ENCODE data around the gene PHIP. TPM values are rescaled to one million over a fixed set of nuclear protein-coding genes. Genes with fewer than 3 reads are reported as not detected.
"Not testable (repeated sequence)": the region's sequence is repeated elsewhere in the genome, so short reads cannot be mapped to it uniquely, and the experiment has no call there.

The PHIP gene
- polyA plus RNA-seq = 1 to 10 TPM; 4.2 to 8.5 TPM

DNA sequence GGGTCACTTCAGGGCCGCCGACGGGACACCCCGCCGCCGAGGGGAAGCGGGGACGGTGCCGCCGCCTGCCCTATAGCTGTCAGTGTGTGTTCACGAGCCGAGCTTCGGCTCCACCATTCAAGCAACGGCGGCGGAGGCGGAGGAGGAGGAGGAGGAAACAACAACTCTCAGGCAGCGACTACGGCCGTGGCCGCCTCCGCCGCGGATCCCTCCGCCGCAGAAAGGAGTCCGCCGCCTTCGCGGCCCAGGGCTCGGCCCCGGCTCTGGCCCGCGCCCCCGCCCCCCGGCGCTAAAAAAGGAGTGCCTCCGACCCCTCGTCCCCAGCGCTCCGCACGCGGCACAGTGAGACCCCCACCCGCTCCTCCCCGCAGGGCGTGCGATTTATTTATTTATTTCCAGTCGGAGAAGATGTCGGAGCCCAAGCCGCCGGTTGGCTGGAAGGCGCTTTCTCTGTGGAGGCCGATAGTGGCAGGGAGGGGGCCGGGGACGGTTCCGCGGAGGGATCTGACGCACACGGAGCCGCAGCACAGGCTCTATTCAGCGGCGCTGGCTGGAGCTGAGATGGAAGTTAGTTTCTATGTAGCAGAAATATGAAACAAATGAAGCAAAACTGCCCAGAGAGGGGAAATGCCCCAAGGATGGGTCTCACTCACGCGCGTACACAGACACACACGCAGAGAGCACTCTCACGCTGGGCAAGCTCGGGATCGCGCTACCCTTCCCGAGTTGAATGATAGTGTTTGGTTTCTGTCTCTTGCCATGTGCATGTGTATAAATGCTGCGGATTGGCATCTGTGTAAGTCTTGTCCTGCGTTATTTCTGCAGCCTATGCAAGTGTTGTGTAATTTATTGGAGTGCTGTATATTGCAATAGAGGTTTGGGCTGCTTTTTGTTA, at the start of gene PHIP:
PHIP (minus strand) TSS at position 180 of the 895 bp plus-strand sequence. CDS start 186 bp downstream, outside the sequence.
- no peaks in the 10 kb centered on the region for H3K9me3 ChIP-seq (ENCODE audit: control insufficient read depth in 2 of 2, insufficient read depth in 1 of 2, low read depth in 1 of 2, low read length in 1 of 2)
- WGBS, 2 donors = 0 to 1% methylated on average over 60 to 73 of the region's 73 CpGs
- H3K36me3 ChIP-seq (ENCODE audit: control insufficient read depth in 2 of 2, insufficient read depth in 2 of 2, low read length in 1 of 2) = no peaks in the 10 kb centered on the region
- no peaks in the 10 kb centered on the region for H3K27me3 ChIP-seq (ENCODE audit: control insufficient read depth in 1 of 2, insufficient read depth in 2 of 2, low read length in 2 of 2)
- peak within 1 kb of the TSS; percentile 96 to 98 for H3K27ac ChIP-seq (ENCODE audit: low read depth in 2 of 2, low read length in 1 of 2)
- no peaks in the 10 kb centered on the region for H3K4me1 ChIP-seq (ENCODE audit: control insufficient read depth in 2 of 2, insufficient read depth in 2 of 2, low read length in 1 of 2)
- H3K4me3 ChIP-seq (ENCODE audit: low read depth in 1 of 2, low read length in 2 of 2) = peak within 1 kb of the TSS; percentile 72 to 94

DNA sequence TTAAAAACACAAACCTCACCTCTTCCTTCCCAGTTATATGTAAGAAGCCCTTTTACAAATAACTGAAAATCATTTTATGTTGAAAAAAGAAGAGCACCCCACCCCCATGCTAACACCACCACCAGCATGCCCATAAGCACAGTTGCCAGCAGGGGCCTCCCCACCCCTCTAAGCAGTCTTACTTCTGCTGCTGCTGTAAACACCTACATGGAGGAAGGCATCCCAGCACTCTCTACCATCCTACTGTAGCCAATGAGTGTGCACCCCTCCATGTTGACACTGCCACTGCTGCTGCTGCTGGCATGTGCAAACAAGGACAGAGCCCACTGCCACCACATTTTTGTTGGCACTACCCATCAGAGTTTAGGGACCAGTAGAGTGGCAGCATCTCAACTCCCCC, 49.6 kb upstream of the PHIP start:
- Histone ChIP-seq H3K27me3 (ENCODE audit: control insufficient read depth in 1 of 2, insufficient read depth in 2 of 2, low read length in 2 of 2) (no peaks in the 10 kb centered on the region), H3K4me1 (ENCODE audit: control insufficient read depth in 2 of 2, insufficient read depth in 2 of 2, low read length in 1 of 2) (no peaks in the 10 kb centered on the region), H3K4me3 (ENCODE audit: low read depth in 1 of 2, low read length in 2 of 2) (no peak overlapping the region), H3K36me3 (ENCODE audit: control insufficient read depth in 2 of 2, insufficient read depth in 2 of 2, low read length in 1 of 2) (no peaks in the 10 kb centered on the region), H3K27ac (ENCODE audit: low read depth in 2 of 2, low read length in 1 of 2) (no peak overlapping the region), H3K9me3 (ENCODE audit: control insufficient read depth in 2 of 2, insufficient read depth in 1 of 2, low read depth in 1 of 2, low read length in 1 of 2) (no peaks in the 10 kb centered on the region)

DNA sequence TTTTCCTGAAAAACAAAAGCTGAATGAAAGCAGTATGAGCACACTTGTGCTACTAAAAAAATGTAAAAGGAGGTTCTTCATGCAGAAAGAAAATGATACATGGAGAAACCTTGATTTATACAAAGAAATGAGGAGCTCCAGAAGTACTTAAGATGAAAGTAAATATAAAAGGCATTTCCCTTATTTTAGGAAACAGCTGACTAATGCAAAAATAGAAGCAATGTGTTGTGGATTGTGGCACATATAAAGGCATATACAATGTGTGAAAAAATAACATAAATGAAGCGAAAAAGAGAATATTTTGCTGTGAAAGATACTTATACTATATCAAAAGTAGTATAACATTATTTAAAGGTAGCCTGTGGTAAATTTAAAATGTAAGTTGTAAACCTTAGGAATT, 41.2 kb upstream of the PHIP start:
- 73 to 84% methylated on average over 1 of the region's 1 CpG for WGBS, 2 donors
- H3K27ac ChIP-seq (ENCODE audit: low read depth in 2 of 2, low read length in 1 of 2) = no peak overlapping the region
- no peaks in the 10 kb centered on the region for H3K9me3 ChIP-seq (ENCODE audit: control insufficient read depth in 2 of 2, insufficient read depth in 1 of 2, low read depth in 1 of 2, low read length in 1 of 2)
- no peaks in the 10 kb centered on the region for H3K27me3 ChIP-seq (ENCODE audit: control insufficient read depth in 1 of 2, insufficient read depth in 2 of 2, low read length in 2 of 2)
- H3K4me1 ChIP-seq (ENCODE audit: control insufficient read depth in 2 of 2, insufficient read depth in 2 of 2, low read length in 1 of 2) = no peaks in the 10 kb centered on the region
- no peaks in the 10 kb centered on the region for H3K36me3 ChIP-seq (ENCODE audit: control insufficient read depth in 2 of 2, insufficient read depth in 2 of 2, low read length in 1 of 2)
- H3K4me3 ChIP-seq (ENCODE audit: low read depth in 1 of 2, low read length in 2 of 2) = no peak overlapping the region

DNA sequence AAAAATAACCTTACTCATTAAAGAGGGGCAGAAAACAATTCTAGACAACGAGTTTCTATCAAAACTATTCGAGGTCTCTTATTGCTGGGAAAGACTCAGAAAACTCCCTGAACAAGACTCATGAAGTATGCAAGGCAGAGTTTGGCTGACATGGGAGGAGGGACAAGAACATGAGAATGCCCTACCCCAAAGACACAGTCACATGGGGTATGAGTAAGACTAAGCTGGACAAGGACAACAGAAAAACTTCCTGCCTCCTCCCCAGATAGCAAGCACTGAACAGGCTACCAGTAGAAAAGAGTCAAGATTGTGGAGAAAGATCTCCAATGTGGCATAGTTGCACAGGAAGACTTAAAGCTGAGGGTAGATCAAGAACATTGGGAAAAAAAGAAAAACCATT, 39.7 kb upstream of the PHIP start:
- WGBS, 2 donors = 83 to 88% methylated on average over 2 of the region's 2 CpGs
- no peak overlapping the region for H3K27ac ChIP-seq (ENCODE audit: low read depth in 2 of 2, low read length in 1 of 2)
- no peaks in the 10 kb centered on the region for H3K9me3 ChIP-seq (ENCODE audit: control insufficient read depth in 2 of 2, insufficient read depth in 1 of 2, low read depth in 1 of 2, low read length in 1 of 2)
- H3K4me1 ChIP-seq (ENCODE audit: control insufficient read depth in 2 of 2, insufficient read depth in 2 of 2, low read length in 1 of 2) = no peaks in the 10 kb centered on the region
- no peak overlapping the region for H3K4me3 ChIP-seq (ENCODE audit: low read depth in 1 of 2, low read length in 2 of 2)
- no peaks in the 10 kb centered on the region for H3K36me3 ChIP-seq (ENCODE audit: control insufficient read depth in 2 of 2, insufficient read depth in 2 of 2, low read length in 1 of 2)
- H3K27me3 ChIP-seq (ENCODE audit: control insufficient read depth in 1 of 2, insufficient read depth in 2 of 2, low read length in 2 of 2) = no peaks in the 10 kb centered on the region

DNA sequence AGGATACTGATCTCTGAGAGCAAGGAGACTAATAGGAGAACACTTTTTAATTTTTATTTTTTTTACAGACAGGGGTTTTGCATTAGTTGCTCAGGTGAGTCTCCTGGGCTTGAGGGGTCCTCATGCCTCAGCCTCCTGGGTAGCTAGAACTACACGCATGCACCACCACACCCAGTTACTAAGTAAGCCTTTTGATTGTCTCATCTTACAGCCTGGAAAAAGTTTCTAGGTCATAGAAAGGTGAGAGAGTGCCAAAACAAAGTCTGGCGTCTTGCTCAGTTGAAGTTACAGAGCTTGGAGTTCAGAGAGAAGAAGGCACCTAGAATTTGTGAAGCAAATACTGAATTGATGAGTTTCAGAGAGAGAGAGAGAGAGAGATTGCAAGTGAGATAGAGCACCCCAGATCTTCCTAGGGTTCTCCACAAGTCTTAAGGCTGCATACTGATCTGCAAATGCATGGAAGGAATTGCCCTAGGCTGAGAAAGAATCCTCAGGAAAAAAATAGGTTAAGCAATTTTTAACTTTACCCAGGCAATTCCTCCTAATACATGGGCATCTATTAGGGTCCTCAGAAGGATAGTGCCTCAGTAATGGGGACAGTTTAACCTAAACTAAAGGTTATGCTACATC, 37.6 kb upstream of the PHIP start:
- Histone ChIP-seq H3K4me1 (ENCODE audit: control insufficient read depth in 2 of 2, insufficient read depth in 2 of 2, low read length in 1 of 2) (no peaks in the 10 kb centered on the region), H3K9me3 (ENCODE audit: control insufficient read depth in 2 of 2, insufficient read depth in 1 of 2, low read depth in 1 of 2, low read length in 1 of 2) (no peaks in the 10 kb centered on the region), H3K4me3 (ENCODE audit: low read depth in 1 of 2, low read length in 2 of 2) (no peak overlapping the region), H3K27me3 (ENCODE audit: control insufficient read depth in 1 of 2, insufficient read depth in 2 of 2, low read length in 2 of 2) (no peaks in the 10 kb centered on the region), H3K36me3 (ENCODE audit: control insufficient read depth in 2 of 2, insufficient read depth in 2 of 2, low read length in 1 of 2) (no peaks in the 10 kb centered on the region), H3K27ac (ENCODE audit: low read depth in 2 of 2, low read length in 1 of 2) (no peak overlapping the region)
- 42 to 54% methylated on average over 2 of the region's 2 CpGs for WGBS, 2 donors

DNA sequence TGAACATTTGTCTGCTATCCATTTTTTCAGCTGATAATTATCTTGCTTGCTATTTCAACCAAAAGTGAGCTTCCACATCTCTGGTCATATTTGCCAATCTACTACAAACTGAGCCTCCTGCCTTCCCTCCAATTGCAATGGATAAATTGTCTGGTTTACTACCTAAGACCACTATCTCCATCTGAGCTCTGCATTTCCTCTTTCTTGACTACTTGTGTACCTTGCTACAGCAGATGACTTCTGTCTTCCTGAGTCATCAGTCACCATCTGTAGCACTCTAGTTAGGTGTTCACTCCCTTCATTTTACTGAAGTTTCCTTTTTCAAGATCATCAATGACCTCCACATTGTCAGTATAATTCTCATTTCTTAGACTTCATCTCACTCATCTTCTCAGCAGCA, 33.5 kb upstream of the PHIP start:
- no peaks in the 10 kb centered on the region for H3K36me3 ChIP-seq (ENCODE audit: control insufficient read depth in 2 of 2, insufficient read depth in 2 of 2, low read length in 1 of 2)
- H3K27ac ChIP-seq (ENCODE audit: low read depth in 2 of 2, low read length in 1 of 2) = no peak overlapping the region
- H3K27me3 ChIP-seq (ENCODE audit: control insufficient read depth in 1 of 2, insufficient read depth in 2 of 2, low read length in 2 of 2) = no peaks in the 10 kb centered on the region
- H3K9me3 ChIP-seq (ENCODE audit: control insufficient read depth in 2 of 2, insufficient read depth in 1 of 2, low read depth in 1 of 2, low read length in 1 of 2) = no peaks in the 10 kb centered on the region
- H3K4me1 ChIP-seq (ENCODE audit: control insufficient read depth in 2 of 2, insufficient read depth in 2 of 2, low read length in 1 of 2) = no peaks in the 10 kb centered on the region
- no peak overlapping the region for H3K4me3 ChIP-seq (ENCODE audit: low read depth in 1 of 2, low read length in 2 of 2)

DNA sequence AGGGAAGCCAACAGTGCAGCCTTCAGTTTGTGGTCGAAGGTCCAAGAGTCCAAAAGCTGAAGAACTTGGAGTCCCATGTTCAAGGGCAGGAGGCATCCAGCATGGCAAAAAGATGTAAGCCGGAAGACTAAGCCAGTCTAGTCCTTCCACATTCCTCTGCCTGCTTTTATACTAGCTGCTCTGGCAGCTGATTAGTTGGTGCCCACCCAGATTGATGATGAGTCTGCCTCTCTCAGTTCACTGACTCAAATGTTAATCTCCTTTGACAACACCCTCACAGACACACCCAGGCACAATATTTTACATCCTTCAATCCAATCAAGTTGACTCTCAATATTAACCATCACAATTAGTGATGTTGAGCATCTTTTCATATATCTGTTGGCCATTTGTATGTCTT, 23.1 kb upstream of the PHIP start:
- WGBS, 2 donors = 85 to 87% methylated on average over 2 of the region's 2 CpGs
- H3K27me3 ChIP-seq (ENCODE audit: control insufficient read depth in 1 of 2, insufficient read depth in 2 of 2, low read length in 2 of 2) = no peaks in the 10 kb centered on the region
- H3K4me3 ChIP-seq (ENCODE audit: low read depth in 1 of 2, low read length in 2 of 2) = no peak overlapping the region
- H3K9me3 ChIP-seq (ENCODE audit: control insufficient read depth in 2 of 2, insufficient read depth in 1 of 2, low read depth in 1 of 2, low read length in 1 of 2) = no peaks in the 10 kb centered on the region
- H3K27ac ChIP-seq (ENCODE audit: low read depth in 2 of 2, low read length in 1 of 2) = no peak overlapping the region
- H3K36me3 ChIP-seq (ENCODE audit: control insufficient read depth in 2 of 2, insufficient read depth in 2 of 2, low read length in 1 of 2) = no peaks in the 10 kb centered on the region
- H3K4me1 ChIP-seq (ENCODE audit: control insufficient read depth in 2 of 2, insufficient read depth in 2 of 2, low read length in 1 of 2) = no peaks in the 10 kb centered on the region

DNA sequence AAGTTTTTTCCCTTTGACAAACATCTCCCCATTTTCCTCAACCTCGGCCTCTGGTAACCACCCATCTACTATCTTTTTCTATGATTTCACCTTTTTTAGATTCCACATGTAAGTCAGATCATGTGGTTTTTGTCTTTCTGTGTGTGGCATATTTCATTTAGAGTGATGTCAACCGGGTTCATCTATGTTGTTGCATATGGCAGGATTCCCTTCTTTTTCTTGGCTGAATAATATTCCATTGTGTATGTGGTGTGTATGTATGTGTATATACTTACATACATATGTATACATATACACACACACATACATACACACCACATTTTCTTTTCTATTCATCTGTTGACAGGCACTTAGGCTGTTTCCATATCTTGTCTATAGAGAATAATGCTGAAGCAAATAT, 22.2 kb upstream of the PHIP start:
- no peaks in the 10 kb centered on the region for H3K36me3 ChIP-seq (ENCODE audit: control insufficient read depth in 2 of 2, insufficient read depth in 2 of 2, low read length in 1 of 2)
- H3K4me3 ChIP-seq (ENCODE audit: low read depth in 1 of 2, low read length in 2 of 2) = no peak overlapping the region
- no peaks in the 10 kb centered on the region for H3K9me3 ChIP-seq (ENCODE audit: control insufficient read depth in 2 of 2, insufficient read depth in 1 of 2, low read depth in 1 of 2, low read length in 1 of 2)
- 89 to 92% methylated on average over 2 of the region's 2 CpGs for WGBS, 2 donors
- no peaks in the 10 kb centered on the region for H3K27me3 ChIP-seq (ENCODE audit: control insufficient read depth in 1 of 2, insufficient read depth in 2 of 2, low read length in 2 of 2)
- no peak overlapping the region for H3K27ac ChIP-seq (ENCODE audit: low read depth in 2 of 2, low read length in 1 of 2)
- no peaks in the 10 kb centered on the region for H3K4me1 ChIP-seq (ENCODE audit: control insufficient read depth in 2 of 2, insufficient read depth in 2 of 2, low read length in 1 of 2)

DNA sequence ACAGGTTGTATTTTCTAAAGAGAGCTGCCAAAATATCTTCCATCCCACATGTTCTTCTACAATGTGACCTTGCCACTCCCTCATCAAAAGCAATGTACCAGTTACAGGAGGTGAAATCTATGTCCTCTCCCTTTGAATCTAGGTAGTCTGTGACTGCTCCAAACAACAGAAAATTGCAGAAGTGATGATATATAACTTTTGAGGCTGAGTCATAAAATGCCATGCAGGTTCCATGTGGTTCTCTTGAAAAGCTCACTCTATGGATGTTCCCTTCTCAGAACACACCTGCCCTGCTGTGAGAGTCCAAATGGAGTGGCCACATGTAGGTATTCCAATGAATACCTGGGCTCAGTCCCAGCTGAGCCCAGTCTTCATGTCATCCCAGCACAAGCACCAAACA, 16.9 kb upstream of the PHIP start:
- no peaks in the 10 kb centered on the region for H3K9me3 ChIP-seq (ENCODE audit: control insufficient read depth in 2 of 2, insufficient read depth in 1 of 2, low read depth in 1 of 2, low read length in 1 of 2)
- no peaks in the 10 kb centered on the region for H3K4me1 ChIP-seq (ENCODE audit: control insufficient read depth in 2 of 2, insufficient read depth in 2 of 2, low read length in 1 of 2)
- no peak overlapping the region for H3K4me3 ChIP-seq (ENCODE audit: low read depth in 1 of 2, low read length in 2 of 2)
- H3K27me3 ChIP-seq (ENCODE audit: control insufficient read depth in 1 of 2, insufficient read depth in 2 of 2, low read length in 2 of 2) = no peaks in the 10 kb centered on the region
- no peak overlapping the region for H3K27ac ChIP-seq (ENCODE audit: low read depth in 2 of 2, low read length in 1 of 2)
- H3K36me3 ChIP-seq (ENCODE audit: control insufficient read depth in 2 of 2, insufficient read depth in 2 of 2, low read length in 1 of 2) = no peaks in the 10 kb centered on the region

DNA sequence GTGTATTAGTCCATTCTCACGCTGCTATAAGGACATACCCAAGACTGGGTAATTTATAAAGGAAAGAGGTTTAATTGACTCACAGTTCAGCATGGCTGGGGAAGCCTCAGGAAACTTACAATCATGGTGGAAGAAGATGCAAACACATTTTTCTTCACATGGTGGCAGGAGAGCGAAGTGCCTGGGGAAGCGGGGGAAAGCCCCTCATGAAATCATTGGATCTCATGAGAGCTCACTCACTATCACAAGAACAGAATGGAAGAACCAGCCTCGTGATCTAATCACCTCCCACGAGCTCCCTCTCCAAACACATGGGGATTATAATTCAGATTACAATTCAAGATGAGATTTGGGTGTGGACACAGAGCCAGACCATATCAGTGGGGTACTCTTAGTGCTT, 13.7 kb upstream of the PHIP start:
- H3K9me3 ChIP-seq (ENCODE audit: control insufficient read depth in 2 of 2, insufficient read depth in 1 of 2, low read depth in 1 of 2, low read length in 1 of 2); H3K4me1 ChIP-seq (ENCODE audit: control insufficient read depth in 2 of 2, insufficient read depth in 2 of 2, low read length in 1 of 2); H3K36me3 ChIP-seq (ENCODE audit: control insufficient read depth in 2 of 2, insufficient read depth in 2 of 2, low read length in 1 of 2); H3K27me3 ChIP-seq (ENCODE audit: control insufficient read depth in 1 of 2, insufficient read depth in 2 of 2, low read length in 2 of 2); H3K4me3 ChIP-seq (ENCODE audit: low read depth in 1 of 2, low read length in 2 of 2); H3K27ac ChIP-seq (ENCODE audit: low read depth in 2 of 2, low read length in 1 of 2): not testable (repeated sequence)
- 74 to 81% methylated on average over 5 of the region's 5 CpGs for WGBS, 2 donors

All from esophagus (tissue), 2 donors.